GM12878 (cell line): ENCODE data around the gene VPS16. TPM values are rescaled to one million over a fixed set of nuclear protein-coding genes. Genes with fewer than 3 reads are reported as not detected.

ENCODE experiments used
- ATAC-seq: fragments of 200-7000 bp; cut with Tn5 transposase; 3 replicates; pipeline ENCODE4 v1.9.1; 2020; ENCODE audit warnings: mild to moderate bottlenecking, moderate library complexity
- BruUV-seq: library from RNA; stranded (reverse); fragments of 400-500 nt; replicated peaks from 2 replicates; lab custom pipeline; 2021; lab: Mats Ljungman, UMichigan
- CTCF ChIA-PET: fragments of 300-600 bp; sonication (Branson Sonifier 250); formaldehyde crosslinking; extraction: SDS; loops from one replicate; lab custom pipeline; 2021; ENCODE audit warnings: inconsistent platforms; lab: Yijun Ruan, JAX
- POLR2A ChIA-PET: fragments of 350-600 bp; formaldehyde crosslinking; extraction: SDS; loops from one replicate; lab custom pipeline; 2021; ENCODE audit warnings: inconsistent platforms; lab: Charles Lee
- RAD21 ChIA-PET: fragments of 300-600 bp; sonication (Branson Sonifier 250); formaldehyde crosslinking; loops from one replicate; lab custom pipeline; 2023; ENCODE audit warnings: antibody characterized with exemption; ENCODE audit not compliant: unreplicated experiment; lab: Charles Lee
- SMC1A ChIA-PET: fragments of 300-600 bp; sonication (Branson Sonifier 250); formaldehyde crosslinking; loops from one replicate; lab custom pipeline; 2023; ENCODE audit not compliant: unreplicated experiment, uncharacterized antibody; lab: Charles Lee
- DNase-seq: peaks from one replicate; pipeline ENCODE4 v3.0.0-alpha.2; 2011; ENCODE audit warnings: low read depth, low spot score
- FAIRE-seq: peaks from 3 replicates; lab custom pipeline; 2011; peaks lifted over from hg19 to GRCh38; lab: Jason Lieb, UNC
- H2AFZ ChIP-seq: 2 replicates; pipeline ENCODE4 v1.6.0; 2011; ENCODE audit warnings: low read depth, low read length, control low read depth; ENCODE audit not compliant: control insufficient read depth
- H3K27ac ChIP-seq: 2 replicates; pipeline ENCODE4 v1.5.1; 2011; ENCODE audit warnings: control low read depth; ENCODE audit not compliant: control insufficient read depth, insufficient read depth
- H3K27me3 ChIP-seq, 2 experiments: replicated peaks in 1 of 2; 2 replicates each; pipeline versions ENCODE4 v1.6.0 to v1.6.1; 2011; ENCODE audit warnings: low read length in 1 of 2; ENCODE audit not compliant: control insufficient read depth in 2 of 2, insufficient read depth in 2 of 2
- H3K36me3 ChIP-seq, 2 experiments: 2 replicates each; pipeline ENCODE4 v1.5.1; 2011; ENCODE audit warnings: low read length in 1 of 2; ENCODE audit not compliant: control insufficient read depth in 2 of 2, insufficient read depth in 2 of 2
- H3K4me1 ChIP-seq: 2 replicates; pipeline ENCODE4 v1.6.1; 2011; ENCODE audit warnings: mild to moderate bottlenecking, low read length, moderate library complexity, mixed read lengths; ENCODE audit not compliant: control insufficient read depth, insufficient read depth
- H3K4me2 ChIP-seq: 2 replicates; pipeline ENCODE4 v1.6.0; 2011; ENCODE audit warnings: control low read depth; ENCODE audit not compliant: control insufficient read depth, insufficient read depth
- H3K4me3 ChIP-seq: fragments of 200-600 bp; sonication (generic); 2 replicates; pipeline ENCODE4 v1.5.1; 2016
- H3K79me2 ChIP-seq: 2 replicates; pipeline ENCODE4 v1.6.0; 2011; ENCODE audit warnings: low read length; ENCODE audit not compliant: control insufficient read depth, insufficient read depth
- H3K9ac ChIP-seq: 2 replicates; pipeline ENCODE4 v1.8.0; 2011; ENCODE audit warnings: low read length, control low read depth, mixed read lengths; ENCODE audit not compliant: control insufficient read depth, insufficient read depth
- H3K9me3 ChIP-seq: replicated peaks from 3 replicates; pipeline ENCODE4 v1.5.1; 2011; ENCODE audit warnings: mild to moderate bottlenecking, low read length; ENCODE audit not compliant: control insufficient read depth, insufficient read depth
- H4K20me1 ChIP-seq: 2 replicates; pipeline ENCODE4 v1.6.0; 2011; ENCODE audit not compliant: control insufficient read depth, insufficient read depth
- ASH2L ChIP-seq: fragments of 300-600, 200-600 bp; sonication (generic); IDR thresholded peaks from 2 replicates; pipeline ENCODE4 v1.6.1; 2017; ENCODE audit warnings: low read depth, mild to moderate bottlenecking, borderline replicate concordance
- HCFC1 ChIP-seq: fragments of 150-350 bp; IDR thresholded peaks from 2 replicates; pipeline ENCODE4 v1.6.1; 2014; ENCODE audit warnings: low read length
- HDAC2 ChIP-seq: fragments of 200-600 bp; sonication (generic); IDR thresholded peaks from 2 replicates; pipeline ENCODE4 v1.6.1; 2017
- HDGF ChIP-seq: fragments of 450-650 bp; IDR thresholded peaks from 2 replicates; pipeline ENCODE4 v1.6.1; 2016; ENCODE audit warnings: antibody characterized with exemption
- JUNB ChIP-seq: IDR thresholded peaks from 2 replicates; pipeline ENCODE4 v1.6.1; 2016; ENCODE audit warnings: antibody characterized with exemption, mild to moderate bottlenecking
- LARP7 ChIP-seq: fragments of 450-650 bp; IDR thresholded peaks from 2 replicates; pipeline ENCODE4 v1.6.1; 2017; ENCODE audit warnings: mild to moderate bottlenecking
- SIX5 ChIP-seq: IDR thresholded peaks from 2 replicates; pipeline ENCODE4 v1.6.1; 2011; ENCODE audit warnings: mild to moderate bottlenecking, low read depth, low read length, moderate library complexity; ENCODE audit not compliant: severe bottlenecking
- TBL1XR1 ChIP-seq: IDR thresholded peaks from 2 replicates; pipeline ENCODE4 v1.6.1; 2012; ENCODE audit warnings: low read depth, low read length, improper control_type of control experiment
- ZNF207 ChIP-seq: fragments of 450-650 bp; IDR thresholded peaks from 2 replicates; pipeline ENCODE4 v1.6.1; 2014; ENCODE audit warnings: antibody characterized with exemption, mild to moderate bottlenecking, borderline replicate concordance
- WGBS: methylation state at CpG from one replicate; pipeline ENCODE4 v1.1.6; 2016; ENCODE audit warnings: low lambda C conversion rate; ENCODE audit not compliant: insufficient replicate concordance, insufficient coverage; ENCODE audit errors: missing lambda C conversion rate; 5-methylcytosine and 5-hydroxymethylcytosine counted together
- in situ Hi-C: fragments of 300-500 bp; cut with MboI; formaldehyde crosslinking; loops from 9 replicates; pipeline ENCODE4 v1.14.3; 2018; ENCODE audit warnings: mixed read lengths
- intact Hi-C: fragments of 100-400 bp; cut with micrococcal nuclease; formaldehyde crosslinking; loops from one replicate; pipeline ENCODE4 v1.14.2; 2022; ENCODE audit not compliant: unreplicated experiment
- polyA plus RNA-seq, 11 experiments: library from polyadenylated mRNA; depleted of rRNA in 4 of 11; unstranded in 6 of 11; stranded (reverse) in 5 of 11; fragments of >200 nt; fragmentation: Nextera tagmentation in 4 of 11; fragmentation: Illumina TruSeq in 1 of 11; extraction: Ambion mirVana in 4 of 11; extraction: Trizol in 1 of 11; gene quantifications; 1 replicate in 1 of 11; 2 replicates in 10 of 11; pipeline versions ENCODE4 v1.2.1 to v1.2.3, GENCODE V29; 2011 to 2016; ENCODE audit warnings: inconsistent platforms in 2 of 11, missing spikeins in 2 of 11, low read depth in 1 of 11
- total RNA-seq, 4 experiments: library from RNA; depleted of rRNA in 3 of 4; stranded (reverse); fragments of >200 nt in 3 of 4; fragmentation: Illumina TruSeq in 1 of 4; extraction: Trizol in 1 of 4; gene quantifications; 2 replicates each; pipeline versions ENCODE4 v1.2.1 to v1.2.3, GENCODE V29; 2013 to 2021
- TF ChIP-seq, protein P1 (sequence below): IDR thresholded peaks from 2 replicates; pipeline ENCODE4 v1.6.1; 2011; ENCODE audit warnings: borderline replicate concordance, low read depth, mild to moderate bottlenecking, moderate library complexity, mixed read lengths, low read length; ENCODE audit not compliant: insufficient read depth; ENCODE audit errors: extremely low read length

Gene VPS16
- total and polyA plus RNA-seq, 10 of the 15 experiments (the other 5 are each of a cell fraction or from before 2014, with no cell fraction given): 8.4 to 37.5 (median 26.4) TPM

DNA sequence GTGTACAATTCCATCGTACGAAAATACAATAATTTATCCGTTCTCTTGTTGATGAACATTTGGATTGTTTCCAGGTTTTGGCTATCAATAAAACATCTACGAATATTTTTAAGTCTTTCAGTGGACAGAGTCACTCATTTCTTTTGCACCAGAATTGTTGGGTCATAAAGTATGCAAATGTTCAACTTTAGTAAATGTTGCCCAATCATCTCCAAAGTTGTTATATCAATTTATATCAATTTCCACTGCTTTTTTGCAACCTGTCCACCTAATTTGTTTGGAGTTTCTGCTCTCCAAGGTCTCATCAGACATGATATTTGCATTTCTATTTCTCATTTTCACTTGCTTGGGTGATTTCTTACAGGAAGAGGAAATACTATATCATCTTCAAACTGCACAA lies 13.9 kb upstream of the VPS16 start:
- no peak overlapping the region for H3K9ac ChIP-seq
- H3K4me2 ChIP-seq: no peak overlapping the region
- in situ Hi-C loops (no loop called here), intact Hi-C loops (no loop called here)
- no peak overlapping the region for H3K4me3 ChIP-seq
- no peak overlapping the region for H2AFZ ChIP-seq
- no peak overlapping the region for H3K27ac ChIP-seq
- no TSS peak for BruUV-seq
- ChIA-PET SMC1A (no interaction called here), RAD21 (no interaction called here), POLR2A (no interaction called here), CTCF (interaction anchor here (0.6 to 0.7 kb wide), 2 partner anchors 181 to 562 kb away, joined by 3 to 4 read pairs; no protein-coding TSS in a partner anchor)
- H3K4me1 ChIP-seq: no peaks in the 10 kb centered on the region; the same call in 1 of the 2 replicates
- no peaks in the 10 kb centered on the region for H4K20me1 ChIP-seq
- ATAC-seq: no peak
- H3K9me3 ChIP-seq: no peaks in the 10 kb centered on the region
- no peaks in the 10 kb centered on the region for H3K79me2 ChIP-seq
- WGBS: 31% methylated on average over 4 of the region's 4 CpGs
- no peaks in the 10 kb centered on the region for H3K36me3 ChIP-seq
- FAIRE-seq: no peak
- no peak for DNase-seq
- no peak for TF ChIP-seq JUNB
- TF ChIP-seq ZNF207: no peak
- TF ChIP-seq ASH2L: no peak
- TF ChIP-seq HDGF: no peak
- no peak for TF ChIP-seq HCFC1
- no peak for TF ChIP-seq HDAC2
- TF ChIP-seq SIX5: no peak
- TF ChIP-seq, protein P1, sequence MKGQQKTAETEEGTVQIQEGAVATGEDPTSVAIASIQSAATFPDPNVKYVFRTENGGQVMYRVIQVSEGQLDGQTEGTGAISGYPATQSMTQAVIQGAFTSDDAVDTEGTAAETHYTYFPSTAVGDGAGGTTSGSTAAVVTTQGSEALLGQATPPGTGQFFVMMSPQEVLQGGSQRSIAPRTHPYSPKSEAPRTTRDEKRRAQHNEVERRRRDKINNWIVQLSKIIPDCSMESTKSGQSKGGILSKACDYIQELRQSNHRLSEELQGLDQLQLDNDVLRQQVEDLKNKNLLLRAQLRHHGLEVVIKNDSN: no peak
- no peak for TF ChIP-seq LARP7
- TF ChIP-seq TBL1XR1: no peak
- no peaks in the 10 kb centered on the region for H3K27me3 ChIP-seq
